HG02943 (cell line): ENCODE data around the gene COX6B2.
"Not testable (repeated sequence)": the region's sequence is repeated elsewhere in the genome, so short reads cannot be mapped to it uniquely, and the experiment has no call there.

Source experiments
- ATAC-seq: cut with Tn5 transposase; IDR thresholded peaks from one replicate; pipeline ENCODE4 v1.9.1; 2021; ENCODE audit warnings: mild to moderate bottlenecking, low read depth, moderate library complexity; ENCODE audit not compliant: unreplicated experiment

Gene COX6B2, protein sequence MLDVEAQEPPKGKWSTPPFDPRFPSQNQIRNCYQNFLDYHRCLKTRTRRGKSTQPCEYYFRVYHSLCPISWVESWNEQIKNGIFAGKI

DNA sequence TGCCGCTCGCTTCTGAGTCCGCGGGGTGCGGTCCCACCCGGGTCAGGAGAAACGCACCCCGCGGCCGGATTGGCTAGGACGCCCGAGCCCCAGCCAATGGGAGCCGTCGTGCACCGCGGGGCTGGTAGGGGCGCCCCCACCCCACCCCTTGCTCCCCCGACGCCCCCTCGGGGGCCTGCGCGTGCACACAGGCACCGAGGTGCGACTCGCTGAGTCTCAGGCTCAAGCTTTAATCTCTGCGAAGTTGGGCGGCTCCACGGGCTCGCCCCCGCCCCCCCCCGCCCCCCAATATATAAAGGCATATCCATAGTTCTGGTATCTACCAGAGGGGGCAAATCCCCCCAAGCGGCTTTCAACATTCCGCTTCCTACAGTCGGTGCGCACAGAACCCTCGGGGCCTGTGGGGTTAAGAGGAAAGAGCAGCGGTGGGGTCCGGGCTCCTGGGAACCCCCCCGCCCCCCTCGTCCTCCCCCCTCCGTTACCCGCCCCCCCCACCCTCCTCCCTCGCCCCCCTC lies at the start of gene COX6B2:
Gene COX6B2 (minus strand): TSS at position 22 of the 515 bp plus-strand sequence. CDS start 198 bp downstream, outside the sequence.
- ATAC-seq = no peak

DNA sequence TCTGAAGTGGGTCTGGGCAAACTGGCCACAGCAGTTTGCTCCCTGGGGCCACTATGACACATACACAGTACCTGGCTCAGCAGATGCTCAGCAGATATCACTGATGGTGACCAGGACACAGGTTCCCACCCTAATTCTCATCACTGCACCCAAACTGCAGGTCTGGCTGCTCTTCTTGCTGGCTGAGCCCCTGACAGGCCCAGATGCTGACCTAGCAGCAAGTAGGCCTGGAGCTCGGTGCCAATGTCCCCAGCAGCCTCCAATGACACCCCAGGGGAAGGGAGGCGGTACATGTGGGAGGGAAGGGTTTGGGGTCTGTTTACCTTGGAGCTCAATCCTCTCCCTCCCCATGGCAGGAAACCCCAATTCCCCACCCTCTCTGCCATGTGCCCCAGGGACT lies 48.0 kb upstream of the COX6B2 start:
- ATAC-seq = no peak

DNA sequence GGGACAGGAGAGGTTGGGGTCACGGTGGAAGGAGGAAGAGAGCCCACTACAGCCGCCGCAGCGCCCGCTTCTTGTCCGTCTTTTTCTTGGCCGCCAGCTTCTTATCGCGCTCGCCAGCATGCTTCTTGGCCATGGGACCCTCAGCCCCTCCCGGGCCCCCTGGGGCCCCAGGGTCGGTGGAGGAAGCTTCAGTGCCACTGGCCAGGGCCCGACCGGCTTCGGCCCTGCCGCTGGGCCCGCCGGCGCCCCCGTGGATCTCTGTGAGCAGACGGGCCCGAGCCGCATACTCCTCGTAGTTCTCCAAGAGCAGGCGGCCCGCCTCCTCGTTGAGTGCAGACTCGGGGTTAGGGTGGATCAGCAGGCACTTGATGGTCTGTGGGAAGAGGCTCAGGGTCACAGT lies 46.9 kb upstream of the COX6B2 start:
- ATAC-seq = not testable (repeated sequence)

DNA sequence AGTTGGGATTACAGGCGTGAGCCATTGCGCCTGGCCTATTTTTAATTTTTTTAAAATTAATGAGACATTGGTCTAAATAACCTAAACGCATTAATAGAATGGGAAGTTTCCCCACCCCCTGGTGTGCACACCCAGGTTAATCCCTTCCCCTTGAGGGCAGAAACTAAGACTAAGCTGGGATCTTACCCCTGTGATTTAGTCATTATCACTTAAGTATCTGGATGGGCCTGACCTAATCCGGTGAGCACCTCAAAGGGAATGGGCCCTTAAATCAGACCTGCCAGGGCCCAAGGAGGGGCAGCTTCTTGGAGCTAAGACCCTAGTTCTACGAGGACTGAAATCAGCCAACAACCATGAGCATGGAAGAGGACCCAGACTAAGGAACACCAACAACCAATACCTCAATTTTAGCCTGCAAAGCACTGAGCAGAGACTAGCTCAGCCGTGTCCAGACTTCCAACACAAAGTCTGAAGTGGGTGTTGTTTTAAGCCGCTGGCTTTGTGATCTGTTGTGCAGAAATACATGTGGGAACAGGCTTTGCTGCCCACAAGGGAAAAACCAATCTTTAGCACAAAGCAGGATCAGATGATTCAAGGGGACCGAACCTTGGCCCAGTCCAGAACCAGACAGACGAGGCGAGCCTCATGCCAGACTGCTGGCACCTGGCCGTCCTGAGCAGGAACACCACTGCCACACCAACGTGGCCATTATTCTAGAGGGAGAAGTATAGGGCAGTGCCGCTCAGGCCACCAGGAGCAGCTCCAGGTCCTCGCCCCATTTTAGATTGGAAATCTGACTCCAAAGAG lies 46.0 kb upstream of the COX6B2 start:
- ATAC-seq = no peak

DNA sequence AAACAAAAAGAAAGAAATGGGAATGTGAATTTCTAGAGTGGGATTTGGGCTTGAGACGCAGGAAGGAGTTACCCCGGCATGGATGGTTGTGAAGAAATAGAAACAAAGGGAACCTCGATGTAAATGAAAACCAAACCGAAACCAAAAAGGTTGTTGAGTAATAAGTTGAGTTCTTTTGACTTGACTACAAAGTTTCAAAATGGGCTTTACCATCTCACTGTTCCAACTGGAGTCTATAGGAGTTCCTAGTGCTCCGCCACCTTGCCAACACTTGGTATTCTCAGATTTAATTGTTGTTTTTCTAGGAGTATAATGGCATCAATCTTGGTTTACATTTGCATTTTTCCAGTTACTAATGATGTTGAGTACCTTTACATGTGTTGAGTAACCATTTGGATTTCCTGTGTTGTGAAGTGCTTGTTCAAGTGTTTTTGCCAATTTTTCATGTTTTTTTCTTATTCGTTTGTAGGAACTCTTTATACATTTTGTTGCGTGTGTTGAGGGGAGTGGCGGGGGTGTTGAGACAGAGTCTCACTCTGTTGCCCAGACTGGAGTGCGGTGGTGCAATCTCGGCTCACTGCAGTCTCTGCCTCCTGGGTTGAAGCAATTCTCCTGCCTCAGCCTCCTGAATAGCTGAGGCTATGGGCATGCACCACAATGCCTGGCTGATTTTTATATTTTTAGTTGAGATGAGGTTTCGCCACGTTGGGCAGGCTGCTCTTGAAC lies 43.8 kb upstream of the COX6B2 start:
- no peak for ATAC-seq

DNA sequence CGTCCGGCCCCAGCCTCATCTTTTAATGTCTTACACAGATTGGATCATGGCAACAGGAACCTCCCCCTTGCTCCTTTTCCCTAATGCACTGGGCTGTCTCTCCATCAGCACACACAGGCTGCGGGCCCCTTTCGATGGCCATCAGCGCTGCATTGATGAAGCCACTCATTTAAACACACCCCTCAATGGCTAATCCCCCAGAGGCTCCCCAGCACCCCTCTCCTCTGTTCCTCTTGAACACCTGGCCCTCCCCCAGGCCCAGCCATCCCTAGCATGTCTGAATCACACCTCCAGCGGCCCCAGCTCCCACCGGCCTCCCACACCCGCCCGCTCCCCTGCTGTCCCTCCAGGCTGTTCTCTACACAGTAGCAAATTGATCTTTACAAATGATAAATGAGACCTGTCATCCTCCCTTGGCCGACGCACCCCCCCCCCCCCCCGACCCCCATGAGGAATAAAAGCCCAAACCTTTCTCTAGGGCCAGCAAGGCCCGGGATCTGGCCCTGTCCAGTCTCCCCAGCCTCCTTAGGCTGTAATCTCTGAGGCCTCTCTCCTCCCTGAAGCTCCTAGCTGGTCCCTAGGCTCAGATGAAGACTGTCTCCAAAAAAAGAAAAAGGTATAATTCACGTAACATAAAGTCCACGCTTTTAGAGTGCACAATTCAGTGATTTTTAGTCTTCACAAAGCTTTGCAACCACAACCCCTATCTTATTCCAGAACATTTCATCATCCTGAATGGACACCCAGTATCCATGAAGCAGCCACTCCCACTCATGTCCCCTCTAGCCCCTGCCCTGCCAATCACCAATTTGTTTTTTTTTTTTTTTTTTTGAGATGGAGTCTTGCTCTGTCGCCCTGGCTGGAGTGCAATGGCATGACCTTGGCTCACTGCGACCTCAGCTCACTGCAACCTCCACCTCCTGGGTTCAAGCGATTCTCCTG lies 38.6 kb upstream of the COX6B2 start:
- ATAC-seq = no peak

DNA sequence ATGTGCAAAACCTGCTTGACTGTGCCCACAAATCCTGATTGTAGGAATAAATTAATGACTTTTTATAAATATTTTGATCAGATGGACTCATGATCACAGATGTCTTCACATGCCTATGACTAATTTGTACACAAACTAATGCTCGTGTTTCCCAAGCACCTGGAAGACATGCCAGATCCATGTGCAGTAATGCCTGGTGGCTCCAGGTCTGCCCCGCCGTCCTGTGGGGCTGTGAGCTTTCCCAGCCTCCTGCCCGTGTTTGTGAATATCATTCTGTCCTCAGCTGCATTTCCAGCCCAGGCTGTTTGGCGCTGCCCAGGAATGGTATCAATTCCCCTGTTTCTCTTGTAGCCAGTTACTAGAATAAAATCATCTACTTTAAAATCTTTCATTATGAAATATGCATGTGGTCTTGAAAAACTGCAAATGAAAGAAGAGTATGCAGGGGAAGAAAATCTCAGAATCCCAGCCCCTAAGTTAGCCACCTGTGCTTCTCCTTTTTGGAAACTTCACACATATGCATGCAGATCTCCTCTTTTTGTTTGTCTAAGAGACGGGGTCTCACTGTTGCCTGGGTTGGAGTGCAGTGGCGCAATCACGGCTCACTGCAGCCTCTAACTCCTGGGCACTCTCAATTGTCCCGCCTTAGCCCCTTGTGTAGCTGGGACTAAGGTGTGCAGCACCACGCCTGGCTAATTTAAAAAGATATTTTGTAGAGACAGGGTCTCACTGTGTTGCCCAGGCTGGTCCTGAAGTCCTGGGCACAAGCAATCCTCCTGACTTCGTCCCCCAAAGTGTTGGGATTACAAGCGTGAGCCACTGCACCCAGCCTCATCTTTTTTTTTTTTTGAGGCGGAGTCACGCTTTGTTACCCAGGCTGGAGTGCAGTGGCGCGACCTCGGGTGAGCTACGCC lies 37.4 kb upstream of the COX6B2 start:
- no peak for ATAC-seq

DNA sequence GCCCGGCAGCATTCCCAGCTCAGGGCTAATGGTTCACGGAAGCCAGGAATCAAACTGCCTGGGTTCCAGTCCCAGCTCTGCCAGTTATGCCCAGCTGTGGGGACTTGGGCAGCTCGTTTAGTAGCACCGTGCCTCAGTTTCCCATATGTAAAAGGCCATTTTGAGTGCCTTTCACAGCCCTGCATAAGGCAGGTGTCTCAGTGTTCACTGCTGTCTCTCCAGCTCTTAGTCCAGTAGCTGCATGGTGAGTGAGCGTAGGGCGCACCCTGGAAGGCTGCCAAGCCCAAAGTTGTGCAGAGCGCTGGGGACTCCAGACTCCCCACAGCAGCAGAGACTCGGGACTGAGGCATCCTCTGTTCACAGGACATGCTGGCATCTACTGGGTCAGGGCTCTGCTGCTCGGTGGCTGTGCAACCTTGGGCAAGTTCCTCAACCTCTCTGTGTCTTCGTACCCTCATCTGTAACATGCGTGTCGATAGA lies 36.7 kb upstream of the COX6B2 start:
- ATAC-seq = no peak

DNA sequence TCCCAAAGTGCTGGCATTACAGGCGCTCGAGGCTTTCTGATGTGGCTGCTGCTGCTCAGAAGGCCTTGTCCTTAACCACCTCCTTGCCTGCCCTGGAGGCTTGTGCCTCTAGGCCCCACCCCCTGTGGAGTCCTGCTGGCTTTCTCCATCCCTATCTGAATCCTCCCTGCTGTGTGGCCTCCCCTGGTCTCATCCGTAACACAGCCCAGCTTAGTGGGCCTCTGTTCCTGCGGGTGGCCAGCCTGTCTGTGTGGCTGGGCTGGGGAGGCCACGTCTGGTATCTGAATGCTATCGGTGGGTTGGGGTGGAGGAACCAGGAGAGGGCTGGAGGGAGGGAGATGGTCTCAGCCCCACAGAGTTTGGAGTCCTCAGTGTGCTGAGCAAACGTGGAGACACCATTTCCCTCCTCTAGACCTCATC lies 36.0 kb upstream of the COX6B2 start:
- ATAC-seq = no peak

DNA sequence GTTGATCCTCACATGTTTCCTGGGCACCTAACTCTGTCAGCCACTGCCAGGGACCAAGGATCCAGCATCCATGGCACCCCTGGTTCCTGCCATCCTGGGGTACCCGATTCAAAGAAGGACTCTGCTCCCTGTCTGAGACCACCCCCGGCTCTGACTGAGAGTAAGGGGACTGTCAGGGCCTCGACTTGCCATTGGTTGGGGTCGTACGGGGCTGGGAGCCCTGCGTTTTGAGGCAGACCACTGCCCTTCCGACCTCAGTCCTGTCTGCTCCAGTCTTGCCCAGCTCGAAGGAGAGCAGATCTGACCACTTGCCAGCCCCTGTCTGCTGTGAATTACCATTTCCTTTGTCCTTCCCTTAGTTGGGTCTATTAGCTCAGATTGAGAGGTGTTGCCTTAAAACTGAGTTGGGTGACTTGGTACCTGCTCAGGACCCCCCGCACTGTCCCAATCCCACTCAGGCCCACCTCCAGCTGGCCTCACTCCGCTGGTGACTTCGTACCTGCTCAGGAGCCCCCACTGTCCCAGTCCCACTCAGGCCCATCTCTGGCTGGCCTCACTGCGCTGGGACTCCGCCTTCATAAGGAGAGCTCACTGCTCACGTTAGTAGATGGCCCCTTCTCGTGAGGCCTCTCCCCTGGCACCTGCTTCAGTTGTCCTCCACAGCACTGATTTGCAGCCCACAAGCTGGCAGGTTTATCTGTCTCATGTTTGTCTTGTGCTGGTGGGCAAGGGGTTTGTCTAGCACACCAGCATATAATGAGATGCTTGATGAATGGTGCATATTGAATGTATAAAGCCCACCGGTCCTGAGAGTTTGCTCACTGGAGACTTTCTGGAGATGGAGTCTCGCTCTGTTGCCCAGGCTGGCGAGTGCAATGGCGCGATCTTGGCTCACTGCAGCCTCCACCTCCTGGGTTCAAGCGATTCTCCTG lies 35.1 kb upstream of the COX6B2 start:
- no peak for ATAC-seq

DNA sequence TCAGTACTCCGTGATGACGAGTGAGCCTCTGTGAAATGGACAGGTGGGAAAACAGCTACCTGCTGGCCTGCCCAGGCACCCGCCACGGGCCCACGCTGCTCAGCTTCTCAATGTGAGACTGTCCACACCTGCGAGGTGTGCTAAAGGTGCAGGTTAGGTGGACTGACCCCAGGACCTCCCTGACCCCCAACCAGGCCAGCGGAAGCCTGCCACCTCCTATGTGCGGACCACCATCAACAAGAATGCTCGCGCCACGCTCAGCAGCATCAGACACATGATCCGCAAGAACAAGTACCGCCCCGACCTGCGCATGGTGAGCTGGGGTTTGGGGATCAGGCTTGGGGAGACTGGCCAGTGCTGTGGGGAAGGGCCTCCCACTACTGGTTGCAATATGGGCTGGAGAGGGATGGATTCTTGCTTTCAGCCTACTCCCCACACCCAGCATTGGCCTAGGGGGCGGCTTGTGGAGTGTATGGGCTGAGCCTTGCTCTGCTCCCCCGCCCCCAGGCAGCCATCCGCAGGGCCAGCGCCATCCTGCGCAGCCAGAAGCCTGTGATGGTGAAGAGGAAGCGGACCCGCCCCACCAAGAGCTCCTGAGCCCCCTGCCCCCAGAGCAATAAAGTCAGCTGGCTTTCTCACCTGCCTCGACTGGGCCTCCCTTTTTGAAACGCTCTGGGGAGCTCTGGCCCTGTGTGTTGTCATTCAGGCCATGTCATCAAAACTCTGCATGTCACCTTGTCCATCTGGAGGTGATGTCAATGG lies 33.4 kb upstream of the COX6B2 start:
- ATAC-seq = no peak

DNA sequence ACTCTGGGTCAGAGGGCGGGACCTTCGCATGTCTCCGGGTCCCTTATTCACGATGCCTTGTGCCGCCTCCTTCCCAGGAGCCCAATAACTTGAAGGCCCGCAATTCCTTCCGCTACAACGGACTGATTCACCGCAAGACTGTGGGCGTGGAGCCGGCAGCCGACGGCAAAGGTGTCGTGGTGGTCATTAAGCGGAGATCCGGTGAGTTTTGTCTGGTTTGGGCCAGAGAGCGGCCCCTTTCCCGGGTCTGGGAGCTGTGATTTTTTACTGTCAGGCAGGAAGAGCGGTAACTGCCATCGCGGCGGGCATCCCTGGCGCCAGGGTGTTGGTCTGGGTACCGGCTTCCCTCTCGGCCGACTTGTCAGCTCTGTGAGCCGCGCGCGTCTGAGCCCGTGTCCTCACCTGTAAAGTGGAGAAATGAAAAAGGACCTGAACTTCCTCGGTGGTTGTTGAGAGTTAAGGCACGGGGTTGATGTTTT lies 32.0 kb upstream of the COX6B2 start:
- ATAC-seq = no peak

DNA sequence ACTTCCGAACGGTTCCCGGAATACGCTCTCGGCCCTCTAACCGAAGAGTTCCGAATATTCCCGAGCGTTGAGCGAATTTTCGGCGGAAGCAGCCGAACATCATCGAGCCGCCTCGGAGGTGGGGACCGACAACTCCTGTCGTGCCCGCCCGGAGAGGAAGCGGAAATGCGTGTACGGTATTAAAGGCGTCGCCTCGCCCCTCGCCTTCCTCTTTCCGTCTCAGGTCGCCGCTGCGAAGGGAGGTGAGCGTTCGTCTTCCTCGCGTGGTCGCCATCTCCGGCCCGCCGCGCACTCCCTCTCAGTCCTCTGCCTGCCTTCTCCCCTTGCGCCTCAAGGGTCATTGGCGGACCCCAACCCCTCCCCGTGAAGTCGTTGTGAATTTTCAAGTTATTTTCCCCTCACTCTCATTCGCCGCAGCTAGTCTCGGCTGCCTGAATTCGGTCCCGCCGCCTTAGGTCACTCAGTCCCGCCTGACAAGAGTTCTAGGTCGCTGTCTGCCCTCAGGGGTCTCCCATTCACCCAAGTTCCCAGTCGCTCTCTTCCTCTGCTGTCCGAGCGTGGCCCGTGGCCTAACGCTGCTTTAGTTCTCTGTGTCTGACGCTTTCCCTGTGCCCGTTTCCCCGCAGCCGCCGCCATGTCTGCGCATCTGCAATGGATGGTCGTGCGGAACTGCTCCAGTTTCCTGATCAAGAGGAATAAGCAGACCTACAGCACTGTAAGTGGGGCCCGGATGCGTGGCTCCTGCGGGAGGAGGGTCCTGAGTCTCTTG lies 31.4 kb upstream of the COX6B2 start, which contains the start of gene RPL28:
Gene RPL28 (plus strand): TSS at position 209 of the 769 bp plus-strand sequence. CDS start 426 bp downstream, at position 635.
- ATAC-seq = peak; percentile 55

DNA sequence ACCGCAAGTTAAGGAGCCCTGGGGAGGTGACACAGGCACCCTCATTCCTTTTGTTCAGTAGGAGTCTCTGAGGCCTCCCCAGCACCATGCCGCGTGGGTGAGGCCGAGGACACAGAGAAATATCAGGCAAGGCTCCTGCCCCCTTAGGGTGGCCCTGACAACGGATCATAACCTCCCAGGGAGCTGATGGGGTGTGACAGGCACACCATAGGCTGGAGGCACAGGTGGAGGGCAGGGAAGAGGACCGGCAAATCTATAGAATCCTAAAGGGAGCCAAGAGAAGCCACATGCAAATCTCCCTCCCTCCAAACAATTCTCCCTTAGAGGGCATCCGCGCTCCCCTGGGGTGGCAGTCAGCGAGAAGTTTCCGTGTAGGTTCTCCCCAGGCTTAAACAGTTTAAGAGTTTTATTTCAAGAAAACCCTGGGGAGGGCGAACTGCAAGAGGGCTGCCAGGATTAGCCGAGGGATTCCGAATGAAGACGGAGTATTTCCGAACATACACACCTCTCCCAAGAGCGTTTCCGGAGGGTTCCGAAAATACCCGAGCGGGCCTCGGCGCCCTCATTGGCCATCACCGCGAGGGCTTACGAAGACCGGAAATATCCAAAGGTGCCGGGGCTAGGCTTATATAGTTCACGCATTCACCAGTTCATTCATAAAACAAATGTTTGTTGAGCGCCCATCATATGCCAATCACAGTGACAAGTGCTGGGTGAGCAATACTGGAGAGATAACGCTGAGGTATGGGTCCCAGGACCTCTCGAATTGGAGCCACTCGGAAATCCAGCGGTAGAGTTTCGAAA lies 30.6 kb upstream of the COX6B2 start:
- peak; percentile 56 for ATAC-seq

DNA sequence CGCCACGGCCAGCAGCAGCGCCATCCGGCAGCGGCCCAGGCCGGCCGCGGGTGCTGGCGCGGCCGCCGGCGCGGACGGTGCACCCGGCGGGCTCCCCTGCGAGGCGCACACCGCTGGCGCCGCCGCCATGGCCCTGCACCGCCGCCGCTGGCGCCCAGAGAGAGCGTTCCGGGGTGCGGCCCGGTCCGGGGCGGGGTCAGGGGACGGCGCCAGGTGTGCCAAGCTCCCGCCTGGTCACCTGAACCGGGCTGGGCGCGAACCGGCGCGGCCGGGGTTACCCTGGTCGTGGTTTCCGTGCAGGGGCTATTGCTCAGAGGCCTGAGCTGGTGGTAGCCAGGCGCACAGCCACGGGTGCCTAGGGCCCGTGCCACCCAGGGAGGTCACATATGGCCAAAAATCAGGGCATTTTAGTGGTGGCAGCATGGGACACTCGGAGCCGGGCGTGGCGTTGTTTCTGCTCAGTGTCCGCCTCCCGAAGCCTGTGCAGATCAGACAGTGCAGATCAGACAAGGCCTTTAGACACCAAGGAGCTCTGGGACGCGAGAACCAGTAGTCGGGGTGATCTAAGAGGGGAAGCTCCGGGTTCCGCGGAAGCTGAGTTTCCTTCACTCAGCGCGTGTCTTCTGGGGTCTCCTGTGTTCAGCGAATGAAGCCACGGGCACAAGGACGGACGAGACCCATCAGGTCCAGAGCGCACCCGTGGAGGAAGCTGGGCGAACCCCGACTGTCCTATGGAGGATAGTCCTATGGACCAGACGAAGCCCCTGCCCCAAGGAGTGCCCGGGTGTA lies 29.8 kb upstream of the COX6B2 start, which contains the start of gene TMEM238:
Gene TMEM238 (minus strand): TSS at position 162 of the 789 bp plus-strand sequence. CDS start 33 bp downstream, at position 129.
- ATAC-seq = no peak
